GM21390 (cell line): ENCODE results near the gene PPID.
"Not testable (repeated sequence)": the region's sequence is repeated elsewhere in the genome, so short reads cannot be mapped to it uniquely, and the experiment has no call there.

Experiments
- ATAC-seq: cut with Tn5 transposase; IDR thresholded peaks from one replicate; pipeline ENCODE4 v1.9.1; 2021; ENCODE audit not compliant: unreplicated experiment

Gene PPID

GRCh38 chr4:158669310-158669709 is 53.9 kb downstream of the PPID start:
- no peak for ATAC-seq

DNA sequence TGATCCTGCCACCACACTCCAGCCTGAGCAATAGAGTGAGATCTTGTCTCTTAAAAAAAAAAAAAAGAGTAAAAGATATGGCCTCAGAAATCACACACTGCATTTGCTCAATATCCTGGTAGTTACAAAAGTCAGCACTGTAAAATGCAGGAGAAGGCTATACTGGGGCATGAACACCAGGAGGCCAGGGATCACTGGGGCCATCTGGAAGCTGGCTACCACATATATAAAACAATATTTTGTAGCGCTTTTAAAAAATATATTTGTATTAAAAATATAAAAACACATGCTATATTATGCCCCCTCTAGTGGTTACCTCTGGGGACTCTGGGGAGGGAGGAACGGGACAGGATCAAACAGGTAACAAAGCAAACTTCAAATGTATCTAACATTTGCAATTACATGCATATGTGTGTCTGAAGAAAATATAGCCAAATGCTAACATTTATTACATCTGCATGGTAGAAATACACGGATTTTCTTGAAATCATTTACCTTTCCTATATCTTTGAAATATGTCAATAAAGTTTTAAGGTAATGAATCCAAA is 55.5 kb downstream of the PPID start:
- ATAC-seq, result no peak

DNA sequence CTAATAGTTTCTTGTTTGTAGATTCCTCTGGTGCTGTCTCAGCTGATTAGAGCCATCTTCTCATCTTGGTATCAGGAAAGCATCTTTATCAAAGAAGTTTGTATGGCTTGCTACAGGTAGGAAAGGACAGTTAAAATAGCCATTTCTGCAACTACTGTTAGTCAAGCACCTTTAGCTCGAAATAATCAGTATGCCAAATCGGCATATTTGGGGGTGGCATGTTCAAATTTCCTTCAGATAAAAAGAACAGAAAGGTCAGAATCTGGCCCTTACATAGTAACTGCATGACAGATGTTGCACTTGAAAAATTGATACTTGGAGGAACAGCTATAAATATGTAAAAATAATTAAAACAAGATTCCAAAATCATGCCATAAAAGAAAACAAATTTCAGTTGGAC is 56.3 kb downstream of the PPID start:
- ATAC-seq, result no peak

GRCh38 chr4:158664806-158665205 is 58.4 kb downstream of the PPID start:
- no peak for ATAC-seq

- not testable (repeated sequence) for ATAC-seq
Measured at GRCh38 chr4:158663707-158664625, 59.2 kb downstream of the PPID start.

DNA sequence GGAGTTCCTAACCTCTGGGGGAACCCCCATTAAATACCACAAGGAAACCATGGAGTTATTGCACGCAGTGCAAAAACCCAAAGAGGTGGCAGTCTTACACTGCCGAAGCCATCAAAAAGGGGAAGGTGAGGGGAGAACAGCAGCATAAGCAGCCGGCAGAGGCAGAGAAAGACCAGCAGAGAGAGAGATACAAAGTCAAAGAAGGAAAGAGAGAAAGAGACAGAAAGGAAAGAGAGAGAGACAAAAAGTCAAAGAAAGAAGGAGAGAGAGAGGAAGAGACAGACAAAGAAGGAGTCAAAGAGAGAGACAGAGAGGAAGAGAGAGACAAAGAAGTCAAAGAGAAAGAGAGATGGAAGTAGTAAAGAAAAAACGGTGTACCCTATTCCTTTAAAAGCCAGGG is 59.9 kb downstream of the PPID start:
- ATAC-seq, result not testable (repeated sequence)
